ENCODE results near the gene MITF.
A peak's percentile ranks its signal among the peaks of the same experiment; 100 is the strongest.

DNA sequence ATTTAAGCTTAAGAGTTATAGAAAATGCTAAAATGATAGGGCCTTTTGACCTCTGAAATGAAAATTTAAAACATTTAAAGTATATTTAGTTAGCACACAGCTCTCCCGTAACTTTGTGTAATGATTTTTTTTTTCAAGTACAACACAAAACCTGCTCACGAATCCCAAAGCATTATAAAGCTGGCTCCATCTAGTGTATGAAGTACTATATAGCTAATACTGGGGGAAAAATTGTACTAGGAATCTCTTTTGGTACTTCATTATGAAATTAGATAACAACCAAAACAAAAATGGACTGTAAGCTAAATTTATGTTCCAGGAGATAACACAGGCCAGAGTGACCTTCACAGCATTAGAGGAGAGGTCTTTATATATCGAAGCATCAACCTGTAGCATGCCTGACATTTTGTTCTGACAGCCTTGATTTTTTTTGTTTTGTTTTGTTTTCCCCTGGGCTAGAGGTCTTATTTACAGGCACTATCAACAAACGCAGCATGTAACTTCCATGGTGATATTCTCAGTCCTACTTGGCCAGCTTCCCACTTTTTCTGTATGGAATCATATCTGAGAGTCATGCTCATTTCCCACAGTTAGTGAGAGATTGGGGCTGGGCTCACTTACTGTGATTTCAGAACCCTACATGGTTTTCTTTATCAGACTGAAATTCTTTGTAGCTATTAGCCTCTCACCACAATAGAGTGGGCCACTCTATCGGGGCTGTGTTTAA, 116.3 kb downstream of the MITF start:
- TF ChIP-seq, protein P1, sequence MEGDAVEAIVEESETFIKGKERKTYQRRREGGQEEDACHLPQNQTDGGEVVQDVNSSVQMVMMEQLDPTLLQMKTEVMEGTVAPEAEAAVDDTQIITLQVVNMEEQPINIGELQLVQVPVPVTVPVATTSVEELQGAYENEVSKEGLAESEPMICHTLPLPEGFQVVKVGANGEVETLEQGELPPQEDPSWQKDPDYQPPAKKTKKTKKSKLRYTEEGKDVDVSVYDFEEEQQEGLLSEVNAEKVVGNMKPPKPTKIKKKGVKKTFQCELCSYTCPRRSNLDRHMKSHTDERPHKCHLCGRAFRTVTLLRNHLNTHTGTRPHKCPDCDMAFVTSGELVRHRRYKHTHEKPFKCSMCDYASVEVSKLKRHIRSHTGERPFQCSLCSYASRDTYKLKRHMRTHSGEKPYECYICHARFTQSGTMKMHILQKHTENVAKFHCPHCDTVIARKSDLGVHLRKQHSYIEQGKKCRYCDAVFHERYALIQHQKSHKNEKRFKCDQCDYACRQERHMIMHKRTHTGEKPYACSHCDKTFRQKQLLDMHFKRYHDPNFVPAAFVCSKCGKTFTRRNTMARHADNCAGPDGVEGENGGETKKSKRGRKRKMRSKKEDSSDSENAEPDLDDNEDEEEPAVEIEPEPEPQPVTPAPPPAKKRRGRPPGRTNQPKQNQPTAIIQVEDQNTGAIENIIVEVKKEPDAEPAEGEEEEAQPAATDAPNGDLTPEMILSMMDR (IDR thresholded peaks at IDR 0.05), result peak; percentile 62
- TF ChIP-seq ZFX (IDR thresholded peaks at IDR 0.05; ENCODE audit: borderline replicate concordance), result no peak
